Fibroblast of lung (primary cell): ENCODE results near the gene ATP13A1. TPM values are rescaled to one million over a fixed set of nuclear protein-coding genes. Genes with fewer than 3 reads are reported as not detected.
"Not testable (repeated sequence)": the region's sequence is repeated elsewhere in the genome, so short reads cannot be mapped to it uniquely, and the experiment has no call there.

ENCODE experiments used
- DNase-seq, 2 donors: peaks; one replicate each; pipeline versions ENCODE4 v3.0.0 to v3.0.0-alpha.2; 2010; ENCODE audit warnings: low read depth in 2 of 2
- H2AFZ ChIP-seq: 2 replicates; pipeline ENCODE4 v1.5.1; 2012; ENCODE audit warnings: low read length, control low read depth, inconsistent platforms
- H3K27ac ChIP-seq: 2 replicates; pipeline ENCODE4 v1.5.1; 2011; ENCODE audit warnings: low read length, control low read depth; ENCODE audit not compliant: insufficient read depth
- H3K27me3 ChIP-seq: 2 replicates; pipeline ENCODE4 v1.5.1; 2011; ENCODE audit warnings: mild to moderate bottlenecking, low read length; ENCODE audit not compliant: control insufficient read depth, insufficient read depth
- H3K36me3 ChIP-seq: 2 replicates; pipeline ENCODE4 v1.5.1; 2011; ENCODE audit warnings: low read length; ENCODE audit not compliant: control insufficient read depth, insufficient read depth
- H3K4me1 ChIP-seq: 2 replicates; pipeline ENCODE4 v1.5.1; 2011; ENCODE audit warnings: low read length; ENCODE audit not compliant: control insufficient read depth, insufficient read depth; ENCODE audit errors: extremely low read depth
- H3K4me2 ChIP-seq: 2 replicates; pipeline ENCODE4 v1.5.1; 2011; ENCODE audit warnings: low read length, control low read depth; ENCODE audit not compliant: insufficient read depth; ENCODE audit errors: extremely low read depth
- H3K4me3 ChIP-seq, 4 experiments: fragments of 200-600 bp in 1 of 4; sonication (generic) in 1 of 4; replicated peaks in 1 of 4; 2 replicates each; pipeline ENCODE4 v1.5.1; 2011 to 2016; ENCODE audit warnings: low read length in 4 of 4, low read depth in 3 of 4, mild to moderate bottlenecking in 3 of 4, control low read depth in 2 of 4, inconsistent platforms in 1 of 4, mixed read lengths in 1 of 4; ENCODE audit not compliant: insufficient read depth in 1 of 4; ENCODE audit errors: control extremely low read depth in 1 of 4
- H3K79me2 ChIP-seq: 2 replicates; pipeline ENCODE4 v1.5.1; 2012; ENCODE audit warnings: mild to moderate bottlenecking, low read length, inconsistent platforms; ENCODE audit not compliant: control insufficient read depth, insufficient read depth
- H3K9ac ChIP-seq: 2 replicates; pipeline ENCODE4 v1.5.1; 2011; ENCODE audit warnings: mild to moderate bottlenecking, low read length, control low read depth; ENCODE audit not compliant: insufficient read depth
- H3K9me3 ChIP-seq: 2 replicates; pipeline ENCODE4 v1.5.1; 2012; ENCODE audit warnings: low read depth, low read length; ENCODE audit not compliant: control insufficient read depth, insufficient read depth
- H4K20me1 ChIP-seq: 2 replicates; pipeline ENCODE4 v1.5.1; 2011; ENCODE audit warnings: low read length; ENCODE audit not compliant: control insufficient read depth, insufficient read depth; ENCODE audit errors: extremely low read depth
- EZH2 ChIP-seq: IDR thresholded peaks from 2 replicates; pipeline ENCODE4 v1.5.1; 2012; ENCODE audit warnings: low read length, control low read depth, mild to moderate bottlenecking; ENCODE audit errors: missing control alignments
- polyA plus RNA-seq, 2 donors: library from polyadenylated mRNA; depleted of rRNA in 1 of 2; stranded (reverse) in 1 of 2; unstranded in 1 of 2; fragments of >200 nt; gene quantifications; 2 replicates each; pipeline ENCODE4 v1.2.1, GENCODE V29; 2011 to 2012; ENCODE audit warnings: missing spikeins in 1 of 2
- total RNA-seq: library from RNA; depleted of rRNA; stranded (reverse); fragments of >200 nt; gene quantifications from 2 replicates; pipeline ENCODE4 v1.2.1, GENCODE V29; 2014
- TF ChIP-seq, protein P1 (sequence below), 2 donors: IDR thresholded peaks in 1 of 2; conservative IDR thresholded peaks in 1 of 2; 1 replicate in 1 of 2; 2 replicates in 1 of 2; pipeline ENCODE4 v1.5.1; 2011 to 2012; ENCODE audit warnings: low read length in 2 of 2, control low read depth in 1 of 2, inconsistent platforms in 1 of 2, low read depth in 1 of 2, mild to moderate bottlenecking in 1 of 2

Gene ATP13A1
- total and polyA plus RNA-seq, 2 donors (not counting 1 experiment from before 2014, with no cell fraction given) = 8.5 to 25.4 TPM

DNA sequence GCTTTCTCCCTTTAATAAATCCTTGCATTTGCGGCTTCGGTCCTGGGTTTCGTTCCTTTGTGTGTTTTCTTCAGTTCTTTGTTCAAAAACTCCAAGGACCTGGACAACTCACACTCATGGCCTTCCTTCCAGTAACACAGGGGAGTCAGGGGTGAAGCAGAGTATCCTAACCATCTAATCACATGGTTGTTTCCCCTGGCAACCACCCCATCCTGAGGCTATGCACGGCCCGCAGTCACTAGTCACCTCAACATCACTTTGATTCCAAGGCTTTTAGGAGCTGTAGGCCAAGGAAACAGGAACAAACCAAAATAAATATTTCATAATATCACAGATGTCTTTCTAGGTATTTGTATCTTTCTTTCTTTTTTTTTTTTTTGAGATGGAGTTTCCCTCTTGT is 34.1 kb upstream of the ATP13A1 start:
- Histone ChIP-seq H2AFZ (no peak overlapping the region), H3K79me2 (no peaks in the 10 kb centered on the region), H3K27me3 (no peaks in the 10 kb centered on the region), H3K4me3 (no peak overlapping the region), H3K9ac (no peak overlapping the region), H3K4me1 (no peaks in the 10 kb centered on the region), H4K20me1 (no peaks in the 10 kb centered on the region), H3K36me3 (no peaks in the 10 kb centered on the region), H3K27ac (no peak overlapping the region), H3K4me2 (no peak overlapping the region), H3K9me3 (no peaks in the 10 kb centered on the region)
- no peak for TF ChIP-seq EZH2
- TF ChIP-seq, protein P1, sequence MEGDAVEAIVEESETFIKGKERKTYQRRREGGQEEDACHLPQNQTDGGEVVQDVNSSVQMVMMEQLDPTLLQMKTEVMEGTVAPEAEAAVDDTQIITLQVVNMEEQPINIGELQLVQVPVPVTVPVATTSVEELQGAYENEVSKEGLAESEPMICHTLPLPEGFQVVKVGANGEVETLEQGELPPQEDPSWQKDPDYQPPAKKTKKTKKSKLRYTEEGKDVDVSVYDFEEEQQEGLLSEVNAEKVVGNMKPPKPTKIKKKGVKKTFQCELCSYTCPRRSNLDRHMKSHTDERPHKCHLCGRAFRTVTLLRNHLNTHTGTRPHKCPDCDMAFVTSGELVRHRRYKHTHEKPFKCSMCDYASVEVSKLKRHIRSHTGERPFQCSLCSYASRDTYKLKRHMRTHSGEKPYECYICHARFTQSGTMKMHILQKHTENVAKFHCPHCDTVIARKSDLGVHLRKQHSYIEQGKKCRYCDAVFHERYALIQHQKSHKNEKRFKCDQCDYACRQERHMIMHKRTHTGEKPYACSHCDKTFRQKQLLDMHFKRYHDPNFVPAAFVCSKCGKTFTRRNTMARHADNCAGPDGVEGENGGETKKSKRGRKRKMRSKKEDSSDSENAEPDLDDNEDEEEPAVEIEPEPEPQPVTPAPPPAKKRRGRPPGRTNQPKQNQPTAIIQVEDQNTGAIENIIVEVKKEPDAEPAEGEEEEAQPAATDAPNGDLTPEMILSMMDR (conservative IDR thresholded peaks at IDR 0.05 in 1 of 2, IDR thresholded peaks at IDR 0.05 in 1 of 2; ENCODE audit: low read depth in 1 of 2, low read length in 2 of 2) = no peak
- no peak for DNase-seq

DNA sequence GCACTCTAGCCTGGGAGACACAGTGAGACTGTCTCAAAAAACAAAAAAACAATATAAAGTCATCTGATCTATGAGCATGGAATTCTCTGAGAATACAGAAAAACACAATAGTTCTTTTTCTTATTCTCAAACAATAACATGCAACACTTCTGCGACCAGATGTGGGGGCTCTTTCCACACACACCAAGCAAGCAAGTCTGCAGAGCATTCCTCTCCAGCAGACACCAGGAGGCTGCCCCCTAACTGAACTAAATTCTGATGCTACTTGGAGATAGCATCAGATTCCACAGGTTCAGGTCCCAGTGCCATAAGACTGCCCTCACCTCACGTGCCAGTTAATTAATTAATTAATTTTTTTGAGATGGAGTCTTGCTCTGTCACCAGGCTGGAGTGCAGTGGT is 32.9 kb upstream of the ATP13A1 start:
- H3K36me3 ChIP-seq = no peaks in the 10 kb centered on the region
- no peak overlapping the region for H2AFZ ChIP-seq
- no peaks in the 10 kb centered on the region for H4K20me1 ChIP-seq
- H3K9ac ChIP-seq = no peak overlapping the region
- H3K79me2 ChIP-seq = no peaks in the 10 kb centered on the region
- DNase-seq = no peak
- H3K4me2 ChIP-seq = no peak overlapping the region
- H3K27ac ChIP-seq = no peak overlapping the region
- H3K4me3 ChIP-seq = no peak overlapping the region
- no peak for TF ChIP-seq EZH2
- TF ChIP-seq, protein P1 (conservative IDR thresholded peaks at IDR 0.05 in 1 of 2, IDR thresholded peaks at IDR 0.05 in 1 of 2; ENCODE audit: low read depth in 1 of 2, low read length in 2 of 2) = no peak
- H3K4me1 ChIP-seq = no peaks in the 10 kb centered on the region
- no peaks in the 10 kb centered on the region for H3K9me3 ChIP-seq
- no peaks in the 10 kb centered on the region for H3K27me3 ChIP-seq

DNA sequence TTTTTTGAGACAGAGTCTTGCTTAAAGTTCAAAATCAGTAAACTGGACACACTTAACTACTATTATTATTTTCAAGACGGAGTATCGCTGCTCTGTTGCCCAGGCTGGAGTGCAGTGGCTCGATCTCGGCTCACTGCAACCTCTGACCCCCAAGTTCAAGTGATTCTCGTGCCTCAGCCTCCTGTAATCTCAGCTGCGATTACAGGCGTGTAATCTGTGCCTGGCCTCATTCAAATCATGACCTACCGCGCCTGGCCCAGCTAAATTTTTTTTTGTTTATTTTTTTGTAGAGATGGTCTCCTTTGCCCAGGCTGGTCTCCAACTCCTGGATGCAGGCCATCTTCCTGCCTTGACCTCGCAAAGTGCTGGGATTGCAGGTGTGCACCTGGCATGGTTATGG is 28.2 kb upstream of the ATP13A1 start:
- no peak for TF ChIP-seq EZH2
- TF ChIP-seq, protein P1 (conservative IDR thresholded peaks at IDR 0.05 in 1 of 2, IDR thresholded peaks at IDR 0.05 in 1 of 2; ENCODE audit: low read depth in 1 of 2, low read length in 2 of 2) = no peak
- H3K27me3 ChIP-seq = no peaks in the 10 kb centered on the region
- no peak overlapping the region for H3K4me3 ChIP-seq
- DNase-seq = no peak
- H3K9ac ChIP-seq = no peak overlapping the region
- H3K36me3 ChIP-seq = no peaks in the 10 kb centered on the region
- H3K4me1 ChIP-seq = no peaks in the 10 kb centered on the region
- no peak overlapping the region for H3K27ac ChIP-seq
- H2AFZ ChIP-seq = no peak overlapping the region
- H3K4me2 ChIP-seq = no peak overlapping the region
- no peaks in the 10 kb centered on the region for H3K9me3 ChIP-seq
- H3K79me2 ChIP-seq = no peaks in the 10 kb centered on the region
- no peaks in the 10 kb centered on the region for H4K20me1 ChIP-seq

DNA sequence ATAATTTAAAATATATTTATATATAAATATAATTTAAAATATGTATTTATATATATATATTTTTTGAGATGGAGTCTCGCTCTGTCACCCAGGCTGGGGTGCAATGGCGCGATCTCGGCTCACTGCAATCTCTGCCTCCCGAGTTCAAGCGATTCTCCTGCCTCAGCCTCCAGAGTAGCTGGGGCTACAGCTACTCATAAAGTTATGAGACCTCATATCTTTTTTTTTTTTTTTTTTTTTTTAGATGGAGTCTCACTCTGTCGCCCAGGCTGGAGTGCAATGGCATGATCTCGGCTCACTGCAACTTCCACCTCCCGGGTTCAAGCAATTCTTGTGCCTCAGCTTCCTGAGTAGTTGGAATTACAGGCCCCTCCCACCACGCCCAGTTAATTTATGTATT is 25.5 kb upstream of the ATP13A1 start:
- not testable (repeated sequence) for H3K27ac ChIP-seq, DNase-seq, H3K9ac ChIP-seq, H3K4me3 ChIP-seq, H3K9me3 ChIP-seq, H2AFZ ChIP-seq, H3K79me2 ChIP-seq, H3K36me3 ChIP-seq, H3K4me1 ChIP-seq, H4K20me1 ChIP-seq, H3K4me2 ChIP-seq, H3K27me3 ChIP-seq
